Esophagus squamous epithelium (tissue), 4 donors: ENCODE measurements around the gene SWSAP1.

Experiments
- CTCF ChIP-seq, 6 experiments: fragments of 450-650 bp in 4 of 6; fragments of 200-600 bp in 2 of 6; sonication (generic) in 2 of 6; IDR thresholded peaks; one replicate each; pipeline ENCODE4 v1.5.1; 2016 to 2019; ENCODE audit warnings: antibody characterized with exemption in 6 of 6, mild to moderate bottlenecking in 4 of 6, moderate library complexity in 4 of 6
- POLR2A ChIP-seq, 4 donors: fragments of 450-650 bp; IDR thresholded peaks; one replicate each; pipeline ENCODE4 v1.6.1; 2017; ENCODE audit warnings: antibody characterized with exemption in 4 of 4, mild to moderate bottlenecking in 4 of 4, moderate library complexity in 3 of 4

DNA sequence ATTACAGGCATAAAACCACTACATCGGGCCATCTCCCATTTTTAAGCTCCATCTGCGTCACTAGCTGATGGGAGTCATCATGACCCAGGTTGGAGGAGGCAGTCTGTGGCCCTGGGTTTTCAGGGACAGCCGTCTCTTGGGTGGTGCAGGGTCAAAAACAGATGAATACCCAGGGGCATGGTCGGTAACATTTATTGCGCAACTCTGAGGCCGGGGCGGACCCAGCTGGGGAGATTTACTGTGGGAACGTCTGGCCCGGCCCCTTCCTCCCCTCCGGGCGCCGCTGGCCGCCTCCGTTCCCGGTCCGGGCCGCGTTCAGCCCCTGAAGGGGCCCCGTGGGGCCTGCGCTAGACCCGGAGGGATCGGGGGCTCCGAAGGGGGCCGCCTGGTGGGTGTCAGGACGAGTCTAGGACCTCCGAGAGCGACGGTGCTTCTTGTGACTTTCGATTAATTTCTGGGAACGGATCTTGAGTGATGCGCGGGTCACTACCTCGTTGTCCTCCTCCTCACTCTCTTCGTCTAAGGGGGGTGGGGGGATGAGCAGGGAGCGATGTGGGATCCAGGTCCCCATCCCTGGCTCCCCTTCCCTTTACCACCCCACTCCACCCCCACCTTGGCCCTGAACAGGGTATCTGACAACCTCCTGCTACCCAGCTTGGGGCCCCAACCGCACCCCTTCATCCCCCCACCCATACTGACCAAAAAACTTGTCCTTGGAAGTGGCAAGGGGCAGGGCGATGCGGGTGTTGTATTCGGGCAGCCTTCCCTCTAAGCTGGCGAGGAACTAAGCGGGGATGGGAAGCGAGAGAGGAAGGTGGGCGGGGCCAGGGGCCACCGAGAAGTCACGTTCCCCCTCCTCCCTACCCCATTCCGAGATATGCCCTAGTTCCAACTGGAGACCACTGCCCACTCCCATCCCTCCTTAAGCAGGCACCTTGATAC, 46.2 kb downstream of the SWSAP1 start:
- no peak for TF ChIP-seq CTCF (IDR thresholded peaks at IDR 0.05)
- no peak for TF ChIP-seq POLR2A (IDR thresholded peaks at IDR 0.05)
